GM12891 (cell line): ENCODE results near the gene NOL7.

Experiments
- DNase-seq: peaks from one replicate; pipeline ENCODE4 v3.0.0; 2011; ENCODE audit warnings: low spot score; ENCODE audit not compliant: insufficient read length
- FAIRE-seq: peaks from 2 replicates; lab custom pipeline; 2011; peaks lifted over from hg19 to GRCh38; lab: Jason Lieb, UNC
- PAX5 ChIP-seq: IDR thresholded peaks from 2 replicates; pipeline ENCODE4 v1.6.1; 2011; ENCODE audit warnings: low read length, moderate library complexity, mild to moderate bottlenecking; ENCODE audit not compliant: insufficient read depth, severe bottlenecking
- POLR2A ChIP-seq: IDR thresholded peaks from 2 replicates; pipeline ENCODE4 v1.6.1; 2011; ENCODE audit warnings: low read depth, low read length, control low read depth
- POLR2AphosphoS5 ChIP-seq: IDR thresholded peaks from 2 replicates; pipeline ENCODE4 v1.6.1; 2011; ENCODE audit warnings: low read depth, low read length, control low read depth
- POU2F2 ChIP-seq: IDR thresholded peaks from 2 replicates; pipeline ENCODE4 v1.6.1; 2011; ENCODE audit warnings: low read depth, mild to moderate bottlenecking, control low read depth, low read length, moderate library complexity
- SPI1 ChIP-seq: IDR thresholded peaks from 2 replicates; pipeline ENCODE4 v1.6.1; 2011; ENCODE audit warnings: low read depth, low read length, control low read depth
- TAF1 ChIP-seq: IDR thresholded peaks from 2 replicates; pipeline ENCODE4 v1.6.1; 2011; ENCODE audit warnings: low read depth, low read length, control low read depth

The NOL7 gene

DNA sequence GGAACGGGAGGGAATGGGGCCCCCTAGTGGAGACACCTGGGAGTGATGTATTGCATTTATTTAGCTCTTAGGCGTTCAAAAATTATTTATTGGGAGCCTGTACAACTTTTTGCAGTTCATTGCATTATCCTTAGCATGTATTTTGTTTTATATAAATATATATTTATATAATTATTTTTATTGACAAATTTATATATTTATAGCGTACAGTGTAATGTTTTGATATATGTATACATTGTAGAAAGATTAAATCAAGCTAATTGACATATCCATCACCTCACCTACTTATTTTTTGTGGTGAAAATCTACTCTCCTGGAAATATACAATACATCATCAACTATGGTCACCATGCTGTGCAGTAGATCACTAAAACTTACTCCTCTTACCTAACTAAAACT is 39.8 kb upstream of the NOL7 start:
- FAIRE-seq = no peak
- TF ChIP-seq POLR2AphosphoS5 = no peak
- no peak for TF ChIP-seq TAF1
- no peak for TF ChIP-seq POLR2A
- no peak for TF ChIP-seq POU2F2
- no peak for TF ChIP-seq SPI1
- no peak for TF ChIP-seq PAX5
- DNase-seq = no peak

DNA sequence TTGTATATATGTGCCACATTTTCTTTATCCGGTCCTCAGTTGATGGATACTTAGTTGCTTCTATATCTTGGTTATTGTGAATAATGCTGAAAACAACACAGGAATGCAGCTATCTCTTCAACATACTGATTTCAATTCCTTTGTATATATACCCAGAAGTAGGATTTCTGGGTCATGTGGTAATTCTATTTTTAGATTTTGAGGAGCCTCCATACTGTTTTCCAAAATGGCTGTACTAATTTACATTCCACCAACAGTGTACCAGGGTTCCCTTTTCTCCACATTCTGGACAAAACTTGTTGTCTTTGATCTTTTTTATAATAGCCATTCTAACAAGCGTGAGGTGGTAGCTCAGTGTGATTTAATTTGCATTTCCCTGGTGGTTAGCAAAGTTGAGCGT is 39.1 kb upstream of the NOL7 start:
- DNase-seq = no peak
- no peak for FAIRE-seq
- no peak for TF ChIP-seq POU2F2

DNA sequence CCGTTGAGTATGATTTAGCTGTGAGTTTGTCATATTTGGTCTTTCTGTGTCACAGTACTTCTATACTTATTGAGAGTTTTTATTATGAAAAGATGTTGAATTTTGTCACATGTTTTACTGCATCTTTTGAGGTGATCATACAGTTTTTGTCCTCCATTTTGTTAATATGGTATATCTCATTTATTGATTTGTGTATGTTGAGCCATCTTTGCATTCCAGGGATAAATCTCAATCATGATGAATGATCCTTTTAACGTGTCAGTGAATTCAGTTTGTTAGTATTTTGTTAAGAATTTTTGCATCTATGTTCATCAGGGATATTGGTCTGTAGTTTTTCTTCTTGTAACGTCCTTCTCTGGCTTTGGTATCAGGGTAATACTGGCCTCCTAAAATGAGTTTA is 37.2 kb upstream of the NOL7 start:
- FAIRE-seq (no peak), DNase-seq (no peak)
- TF ChIP-seq PAX5 (no peak), TAF1 (no peak), POU2F2 (no peak), SPI1 (no peak), POLR2AphosphoS5 (no peak), POLR2A (no peak)

DNA sequence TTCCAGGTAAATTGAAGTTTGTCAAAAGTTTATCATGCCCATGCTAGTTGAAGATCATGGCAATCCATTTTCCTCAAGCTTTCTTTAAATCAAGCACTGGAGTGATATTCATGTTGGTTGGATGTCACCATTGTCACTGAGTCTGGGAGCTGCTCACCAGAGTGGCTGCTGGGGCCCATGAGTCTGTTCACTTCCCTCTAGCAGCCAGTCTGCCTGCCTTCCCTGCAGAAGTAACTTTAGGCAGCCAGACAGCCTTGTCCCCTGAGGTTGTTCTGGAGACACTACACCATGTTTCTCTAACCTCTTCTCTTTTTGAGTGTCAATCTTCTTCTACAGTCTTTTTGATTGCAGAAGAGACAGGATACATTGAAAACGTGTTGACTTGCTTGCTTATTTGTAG is 35.2 kb upstream of the NOL7 start:
- FAIRE-seq (no peak), DNase-seq (no peak)
- TF ChIP-seq SPI1 (no peak), PAX5 (no peak), POLR2A (no peak), TAF1 (no peak), POU2F2 (no peak), POLR2AphosphoS5 (no peak)

DNA sequence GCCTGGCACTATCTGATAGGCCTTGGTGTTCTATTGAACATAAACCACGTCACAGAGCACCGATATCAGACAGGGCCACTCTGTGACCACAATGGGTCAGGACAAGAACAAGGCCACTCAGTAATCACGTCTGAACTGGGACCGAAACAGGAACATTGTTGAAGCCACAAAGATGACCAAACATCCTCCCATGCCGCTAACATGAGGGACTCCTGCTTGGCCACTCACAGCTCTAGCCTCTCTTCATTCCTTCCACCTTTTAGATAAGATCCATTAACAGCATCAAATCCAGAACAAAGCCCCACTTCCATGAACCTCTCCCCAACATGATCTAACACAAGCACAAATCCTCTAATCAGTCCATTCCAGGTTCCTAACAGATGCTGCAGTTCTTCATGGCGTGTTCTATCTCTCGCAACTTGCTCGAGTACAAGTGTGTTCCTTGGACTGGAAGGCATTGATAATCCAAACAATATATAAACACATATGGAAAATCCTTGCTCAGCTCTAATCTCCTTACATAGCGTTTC is 33.4 kb upstream of the NOL7 start:
- DNase-seq (no peak), FAIRE-seq (no peak)
- TF ChIP-seq SPI1 (no peak), POU2F2 (no peak), PAX5 (no peak), TAF1 (no peak), POLR2A (no peak), POLR2AphosphoS5 (no peak)

DNA sequence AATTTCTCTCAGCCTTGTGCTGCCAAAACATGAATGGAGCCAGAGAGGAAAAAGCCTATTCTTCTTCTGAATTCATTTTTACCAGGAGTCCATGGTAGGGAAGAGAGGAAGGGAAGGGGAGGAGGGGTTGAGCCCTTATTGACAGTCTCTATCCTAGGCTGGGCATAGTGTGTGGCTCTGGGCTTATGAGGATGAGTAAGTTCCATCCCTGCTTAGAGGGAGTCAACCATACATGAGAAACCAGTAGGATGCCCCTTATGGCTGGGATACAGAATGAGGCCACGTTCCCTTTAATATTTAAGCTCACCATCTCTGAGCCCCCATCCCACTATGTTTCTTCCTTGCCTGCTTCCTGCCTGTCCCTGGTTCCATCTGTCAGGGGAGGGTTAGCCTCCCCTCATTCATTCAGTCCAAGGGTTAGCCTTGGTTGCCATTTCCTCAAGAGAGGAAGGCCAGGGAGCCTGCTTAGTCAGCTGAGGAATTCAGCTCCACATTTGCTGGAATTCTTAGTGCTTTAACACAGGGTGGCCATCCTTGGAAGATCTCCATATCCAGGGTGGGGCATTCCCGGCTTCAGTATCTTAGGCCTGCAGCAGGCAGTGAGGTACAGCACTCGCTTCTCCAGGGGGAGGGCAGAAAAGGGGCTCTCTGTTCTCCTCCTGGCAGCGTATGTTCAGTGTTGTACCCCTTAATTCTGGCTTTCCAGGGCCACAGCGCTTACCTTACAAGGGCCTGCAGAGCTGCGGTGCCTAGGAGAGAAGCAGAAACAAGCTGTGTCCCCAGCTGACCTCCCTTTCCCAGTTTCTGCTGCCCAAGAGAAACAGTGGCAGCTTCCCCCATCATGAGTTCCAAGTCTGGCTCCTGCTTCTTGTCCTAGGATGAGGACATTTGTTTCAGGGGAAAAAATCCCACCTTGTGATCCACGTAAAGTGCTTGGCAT is 28.3 kb upstream of the NOL7 start:
- no peak for TF ChIP-seq TAF1
- TF ChIP-seq POU2F2 = no peak
- TF ChIP-seq PAX5 = no peak
- no peak for TF ChIP-seq POLR2A
- TF ChIP-seq POLR2AphosphoS5 = no peak
- TF ChIP-seq SPI1 = no peak
- FAIRE-seq = no peak
- no peak for DNase-seq

DNA sequence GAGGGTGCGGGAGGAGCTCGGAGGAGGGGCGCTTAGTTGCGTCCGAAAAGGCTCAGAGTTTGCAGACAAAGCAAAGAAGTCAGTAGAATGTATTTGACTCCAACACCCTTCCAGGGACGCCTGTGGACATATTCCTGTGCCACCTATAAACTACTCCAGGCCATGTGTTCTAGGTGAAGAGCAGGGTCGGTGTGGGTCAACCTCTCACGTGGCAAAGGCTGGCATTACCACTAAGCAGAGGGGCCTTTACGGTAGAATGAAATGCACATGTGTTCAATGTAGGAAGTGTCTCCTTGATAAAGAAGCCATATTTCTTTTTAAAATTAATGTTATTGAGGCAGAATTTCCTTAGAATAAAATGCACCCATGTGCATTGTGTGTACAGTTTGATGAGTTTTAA is 25.3 kb upstream of the NOL7 start:
- DNase-seq (no peak), FAIRE-seq (no peak)
- TF ChIP-seq PAX5 = no peak
- no peak for TF ChIP-seq POU2F2
- no peak for TF ChIP-seq SPI1
- TF ChIP-seq TAF1 = no peak
- TF ChIP-seq POLR2AphosphoS5 = no peak
- TF ChIP-seq POLR2A = no peak

DNA sequence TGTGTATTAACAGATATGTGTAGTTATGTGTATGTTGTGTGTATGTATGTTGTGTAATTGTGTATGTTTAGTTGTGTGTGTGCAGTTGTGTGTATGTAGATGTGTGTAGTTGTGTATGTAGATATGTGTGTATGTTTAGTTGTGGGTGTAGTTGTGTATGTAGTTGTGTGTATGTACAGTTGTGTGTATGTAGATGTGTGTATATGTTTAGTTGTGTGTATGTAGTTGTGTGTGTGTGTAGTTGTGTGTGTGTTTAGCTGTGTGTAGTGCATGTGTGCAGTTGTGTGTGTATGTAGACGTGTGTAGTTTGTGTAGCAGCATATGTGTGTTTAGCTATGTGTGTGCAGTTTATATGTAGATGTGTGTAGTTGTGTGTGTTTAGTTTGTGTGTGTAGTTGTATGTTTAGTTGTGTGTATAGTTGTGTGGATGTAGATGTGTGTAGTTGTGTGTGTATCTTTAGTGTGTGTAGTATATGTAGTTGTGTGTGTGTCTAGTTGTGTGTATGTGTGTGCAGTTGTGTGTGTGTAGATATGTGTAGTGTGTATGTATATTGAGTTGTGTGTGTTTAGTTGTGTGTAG is 24.5 kb upstream of the NOL7 start:
- FAIRE-seq (peak; percentile 90), DNase-seq (no peak)
- TF ChIP-seq SPI1 (no peak), POLR2A (no peak), TAF1 (no peak), PAX5 (no peak), POU2F2 (no peak), POLR2AphosphoS5 (no peak)

DNA sequence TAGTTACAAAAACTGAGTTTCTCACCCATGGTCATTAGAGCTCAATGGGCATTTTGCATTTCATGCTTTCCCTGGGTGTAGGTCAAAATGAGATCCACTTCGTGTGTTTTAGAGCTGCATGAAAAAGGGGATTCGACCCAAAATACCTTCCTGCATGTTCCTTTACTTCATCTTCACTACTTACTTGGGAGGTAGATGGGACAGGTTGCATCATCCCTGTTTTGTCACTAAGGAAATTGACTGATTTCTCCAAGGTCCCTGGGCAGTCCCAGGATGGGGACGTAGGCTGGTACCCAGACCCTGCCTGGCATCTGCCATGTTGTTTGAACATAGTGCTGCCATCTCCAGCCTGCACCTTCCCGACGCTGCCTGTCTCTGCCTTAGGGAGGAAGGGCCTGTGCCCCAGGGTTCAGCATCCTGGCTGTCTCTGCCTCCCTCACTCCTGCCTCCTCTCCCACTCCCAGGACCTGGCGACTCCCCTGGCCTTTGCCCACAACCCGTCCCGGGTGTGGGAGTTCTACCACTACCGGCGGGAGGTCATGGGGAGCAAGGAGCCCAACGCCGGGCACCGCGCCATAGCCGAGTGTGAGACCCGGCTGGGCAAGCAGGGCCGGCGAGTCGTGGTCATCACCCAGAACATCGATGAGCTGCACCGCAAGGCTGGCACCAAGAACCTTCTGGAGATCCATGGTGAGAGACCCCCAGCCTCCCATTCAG is 23.8 kb upstream of the NOL7 start:
- TF ChIP-seq SPI1 (no peak), POLR2AphosphoS5 (no peak), PAX5 (no peak), POU2F2 (no peak), TAF1 (no peak), POLR2A (no peak)
- FAIRE-seq (no peak), DNase-seq (no peak)

DNA sequence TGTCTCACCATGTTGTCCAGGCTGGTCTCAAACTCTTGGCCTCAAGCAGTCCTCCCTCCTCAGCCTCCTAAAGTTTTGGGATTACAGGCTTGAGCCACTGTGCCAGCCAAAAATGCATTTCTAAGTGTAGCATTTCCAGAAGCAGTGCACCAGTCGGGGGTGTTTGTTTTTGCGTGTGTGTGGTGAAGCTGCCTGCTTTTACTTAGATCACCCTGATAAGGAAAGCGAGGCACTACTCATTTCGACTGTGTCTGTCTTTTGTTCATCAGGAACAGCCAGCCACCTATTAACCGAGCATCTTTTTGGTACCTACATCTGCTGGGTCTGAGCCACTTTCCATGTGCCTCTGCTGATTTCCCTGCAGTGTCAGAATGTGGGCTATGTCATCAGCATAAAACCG is 22.0 kb upstream of the NOL7 start:
- no peak for DNase-seq
- no peak for FAIRE-seq
- TF ChIP-seq PAX5 = no peak
- no peak for TF ChIP-seq POLR2A
- no peak for TF ChIP-seq POU2F2
- TF ChIP-seq POLR2AphosphoS5 = no peak
- TF ChIP-seq SPI1 = no peak
- TF ChIP-seq TAF1 = no peak
